K562 (cell line): ENCODE results near the gene KCNH3. TPM values are rescaled to one million over a fixed set of nuclear protein-coding genes. Genes with fewer than 3 reads are reported as not detected.

Experiments
- ARID1B ChIP-seq: fragments of 450-650 bp; IDR thresholded peaks from 2 replicates; pipeline ENCODE4 v1.6.1; 2016; ENCODE audit warnings: antibody characterized with exemption, mild to moderate bottlenecking, inconsistent platforms
- E2F3 ChIP-seq: fragments of 250-450 bp; sonication (Bioruptor Pico); IDR thresholded peaks from 2 replicates; pipeline ENCODE4 v1.4.0; 2020; ENCODE audit warnings: mild to moderate bottlenecking
- GTF2F1 ChIP-seq: IDR thresholded peaks from 2 replicates; pipeline ENCODE4 v1.6.1; 2011; ENCODE audit warnings: low read depth, low read length, improper control_type of control experiment
- HLTF ChIP-seq: fragments of 450-650 bp; IDR thresholded peaks from 2 replicates; pipeline ENCODE4 v1.6.1; 2016
- HMG20B ChIP-seq: fragments of 250-450 bp; sonication (Bioruptor Pico); IDR thresholded peaks from 2 replicates; pipeline ENCODE4 v1.5.0; 2021; ENCODE audit warnings: mild to moderate bottlenecking
- HNRNPUL1 ChIP-seq: fragments of 200-400 bp; formaldehyde crosslinking; IDR thresholded peaks from 2 replicates; pipeline ENCODE4 v1.6.1; 2017; ENCODE audit warnings: low read length
- SRSF3 ChIP-seq: fragments of 200-400 bp; formaldehyde crosslinking; IDR thresholded peaks from 2 replicates; pipeline ENCODE4 v1.6.1; 2016; ENCODE audit warnings: mild to moderate bottlenecking, low read length, moderate library complexity; ENCODE audit not compliant: insufficient read depth
- ZKSCAN8 ChIP-seq: fragments of 200-800 bp; sonication (Bioruptor generic); IDR thresholded peaks from 2 replicates; pipeline ENCODE4 v1.6.1; 2016; ENCODE audit warnings: missing genetic modification characterization, missing compliant biosample characterization
- ZNF785 ChIP-seq: fragments of 250-450 bp; sonication (Bioruptor Pico); IDR thresholded peaks from 2 replicates; pipeline ENCODE4 v1.4.0; 2020; ENCODE audit warnings: mild to moderate bottlenecking
- polyA plus RNA-seq, 8 experiments: library from polyadenylated mRNA; depleted of rRNA in 4 of 8; stranded (reverse) in 5 of 8; unstranded in 3 of 8; fragments of >200 nt; fragmentation: Nextera tagmentation in 2 of 8; fragmentation: Illumina TruSeq in 1 of 8; extraction: Ambion mirVana in 2 of 8; extraction: Trizol in 1 of 8; gene quantifications; 2 replicates each; pipeline versions ENCODE4 v1.2.1 to v1.2.3, GENCODE V29; 2011 to 2014; ENCODE audit warnings: inconsistent platforms in 1 of 8, missing spikeins in 1 of 8
- total RNA-seq, 7 experiments: library from RNA; depleted of rRNA in 6 of 7; stranded (reverse); fragments of >200 nt in 6 of 7; fragmentation: Illumina TruSeq in 2 of 7; extraction: Trizol in 2 of 7; gene quantifications; 2 replicates each; pipeline versions ENCODE4 v1.2.1 to v1.2.3, GENCODE V29; 2011 to 2021; ENCODE audit warnings: low replicate concordance in 1 of 7
- TF ChIP-seq, protein P1 (sequence below): fragments of 450-650 bp; IDR thresholded peaks from 2 replicates; pipeline ENCODE4 v1.6.1; 2016; ENCODE audit warnings: mild to moderate bottlenecking, moderate library complexity
- TF ChIP-seq, protein P2 (sequence below): fragments of 450-650 bp; IDR thresholded peaks from 2 replicates; pipeline ENCODE4 v1.6.1; 2016; ENCODE audit warnings: antibody characterized with exemption

Gene KCNH3
- total and polyA plus RNA-seq, 9 of the 15 experiments (the other 6 are each of a cell fraction or from before 2014, with no cell fraction given), result 0.01 to 0.09 TPM; not detected in 7

GRCh38 chr12:49552014-49552413 lies 13.2 kb downstream of the KCNH3 start (continued):
- TF ChIP-seq, protein P1, sequence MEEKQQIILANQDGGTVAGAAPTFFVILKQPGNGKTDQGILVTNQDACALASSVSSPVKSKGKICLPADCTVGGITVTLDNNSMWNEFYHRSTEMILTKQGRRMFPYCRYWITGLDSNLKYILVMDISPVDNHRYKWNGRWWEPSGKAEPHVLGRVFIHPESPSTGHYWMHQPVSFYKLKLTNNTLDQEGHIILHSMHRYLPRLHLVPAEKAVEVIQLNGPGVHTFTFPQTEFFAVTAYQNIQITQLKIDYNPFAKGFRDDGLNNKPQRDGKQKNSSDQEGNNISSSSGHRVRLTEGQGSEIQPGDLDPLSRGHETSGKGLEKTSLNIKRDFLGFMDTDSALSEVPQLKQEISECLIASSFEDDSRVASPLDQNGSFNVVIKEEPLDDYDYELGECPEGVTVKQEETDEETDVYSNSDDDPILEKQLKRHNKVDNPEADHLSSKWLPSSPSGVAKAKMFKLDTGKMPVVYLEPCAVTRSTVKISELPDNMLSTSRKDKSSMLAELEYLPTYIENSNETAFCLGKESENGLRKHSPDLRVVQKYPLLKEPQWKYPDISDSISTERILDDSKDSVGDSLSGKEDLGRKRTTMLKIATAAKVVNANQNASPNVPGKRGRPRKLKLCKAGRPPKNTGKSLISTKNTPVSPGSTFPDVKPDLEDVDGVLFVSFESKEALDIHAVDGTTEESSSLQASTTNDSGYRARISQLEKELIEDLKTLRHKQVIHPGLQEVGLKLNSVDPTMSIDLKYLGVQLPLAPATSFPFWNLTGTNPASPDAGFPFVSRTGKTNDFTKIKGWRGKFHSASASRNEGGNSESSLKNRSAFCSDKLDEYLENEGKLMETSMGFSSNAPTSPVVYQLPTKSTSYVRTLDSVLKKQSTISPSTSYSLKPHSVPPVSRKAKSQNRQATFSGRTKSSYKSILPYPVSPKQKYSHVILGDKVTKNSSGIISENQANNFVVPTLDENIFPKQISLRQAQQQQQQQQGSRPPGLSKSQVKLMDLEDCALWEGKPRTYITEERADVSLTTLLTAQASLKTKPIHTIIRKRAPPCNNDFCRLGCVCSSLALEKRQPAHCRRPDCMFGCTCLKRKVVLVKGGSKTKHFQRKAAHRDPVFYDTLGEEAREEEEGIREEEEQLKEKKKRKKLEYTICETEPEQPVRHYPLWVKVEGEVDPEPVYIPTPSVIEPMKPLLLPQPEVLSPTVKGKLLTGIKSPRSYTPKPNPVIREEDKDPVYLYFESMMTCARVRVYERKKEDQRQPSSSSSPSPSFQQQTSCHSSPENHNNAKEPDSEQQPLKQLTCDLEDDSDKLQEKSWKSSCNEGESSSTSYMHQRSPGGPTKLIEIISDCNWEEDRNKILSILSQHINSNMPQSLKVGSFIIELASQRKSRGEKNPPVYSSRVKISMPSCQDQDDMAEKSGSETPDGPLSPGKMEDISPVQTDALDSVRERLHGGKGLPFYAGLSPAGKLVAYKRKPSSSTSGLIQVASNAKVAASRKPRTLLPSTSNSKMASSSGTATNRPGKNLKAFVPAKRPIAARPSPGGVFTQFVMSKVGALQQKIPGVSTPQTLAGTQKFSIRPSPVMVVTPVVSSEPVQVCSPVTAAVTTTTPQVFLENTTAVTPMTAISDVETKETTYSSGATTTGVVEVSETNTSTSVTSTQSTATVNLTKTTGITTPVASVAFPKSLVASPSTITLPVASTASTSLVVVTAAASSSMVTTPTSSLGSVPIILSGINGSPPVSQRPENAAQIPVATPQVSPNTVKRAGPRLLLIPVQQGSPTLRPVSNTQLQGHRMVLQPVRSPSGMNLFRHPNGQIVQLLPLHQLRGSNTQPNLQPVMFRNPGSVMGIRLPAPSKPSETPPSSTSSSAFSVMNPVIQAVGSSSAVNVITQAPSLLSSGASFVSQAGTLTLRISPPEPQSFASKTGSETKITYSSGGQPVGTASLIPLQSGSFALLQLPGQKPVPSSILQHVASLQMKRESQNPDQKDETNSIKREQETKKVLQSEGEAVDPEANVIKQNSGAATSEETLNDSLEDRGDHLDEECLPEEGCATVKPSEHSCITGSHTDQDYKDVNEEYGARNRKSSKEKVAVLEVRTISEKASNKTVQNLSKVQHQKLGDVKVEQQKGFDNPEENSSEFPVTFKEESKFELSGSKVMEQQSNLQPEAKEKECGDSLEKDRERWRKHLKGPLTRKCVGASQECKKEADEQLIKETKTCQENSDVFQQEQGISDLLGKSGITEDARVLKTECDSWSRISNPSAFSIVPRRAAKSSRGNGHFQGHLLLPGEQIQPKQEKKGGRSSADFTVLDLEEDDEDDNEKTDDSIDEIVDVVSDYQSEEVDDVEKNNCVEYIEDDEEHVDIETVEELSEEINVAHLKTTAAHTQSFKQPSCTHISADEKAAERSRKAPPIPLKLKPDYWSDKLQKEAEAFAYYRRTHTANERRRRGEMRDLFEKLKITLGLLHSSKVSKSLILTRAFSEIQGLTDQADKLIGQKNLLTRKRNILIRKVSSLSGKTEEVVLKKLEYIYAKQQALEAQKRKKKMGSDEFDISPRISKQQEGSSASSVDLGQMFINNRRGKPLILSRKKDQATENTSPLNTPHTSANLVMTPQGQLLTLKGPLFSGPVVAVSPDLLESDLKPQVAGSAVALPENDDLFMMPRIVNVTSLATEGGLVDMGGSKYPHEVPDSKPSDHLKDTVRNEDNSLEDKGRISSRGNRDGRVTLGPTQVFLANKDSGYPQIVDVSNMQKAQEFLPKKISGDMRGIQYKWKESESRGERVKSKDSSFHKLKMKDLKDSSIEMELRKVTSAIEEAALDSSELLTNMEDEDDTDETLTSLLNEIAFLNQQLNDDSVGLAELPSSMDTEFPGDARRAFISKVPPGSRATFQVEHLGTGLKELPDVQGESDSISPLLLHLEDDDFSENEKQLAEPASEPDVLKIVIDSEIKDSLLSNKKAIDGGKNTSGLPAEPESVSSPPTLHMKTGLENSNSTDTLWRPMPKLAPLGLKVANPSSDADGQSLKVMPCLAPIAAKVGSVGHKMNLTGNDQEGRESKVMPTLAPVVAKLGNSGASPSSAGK, result no peak
- TF ChIP-seq, protein P2, sequence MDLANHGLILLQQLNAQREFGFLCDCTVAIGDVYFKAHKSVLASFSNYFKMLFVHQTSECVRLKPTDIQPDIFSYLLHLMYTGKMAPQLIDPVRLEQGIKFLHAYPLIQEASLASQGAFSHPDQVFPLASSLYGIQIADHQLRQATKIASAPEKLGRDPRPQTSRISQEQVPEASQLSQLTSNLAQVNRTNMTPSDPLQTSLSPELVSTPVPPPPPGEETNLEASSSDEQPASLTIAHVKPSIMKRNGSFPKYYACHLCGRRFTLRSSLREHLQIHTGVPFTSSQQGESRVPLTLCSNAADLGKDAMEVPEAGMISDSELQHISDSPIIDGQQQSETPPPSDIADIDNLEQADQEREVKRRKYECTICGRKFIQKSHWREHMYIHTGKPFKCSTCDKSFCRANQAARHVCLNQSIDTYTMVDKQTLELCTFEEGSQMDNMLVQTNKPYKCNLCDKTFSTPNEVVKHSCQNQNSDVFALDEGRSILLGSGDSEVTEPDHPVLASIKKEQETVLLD, result no peak
- TF ChIP-seq HNRNPUL1 (no peak), E2F3 (CRISPR knock-in tag) (no peak), ZKSCAN8 (CRISPR knock-in tag) (no peak), HLTF (no peak), HMG20B (CRISPR knock-in tag) (no peak), ZNF785 (CRISPR knock-in tag) (no peak), ARID1B (no peak), GTF2F1 (no peak), SRSF3 (no peak)
